ENCODE measurements around the gene DPYD.

DPYD gene

GRCh38 chr1:97417661-97418060, 503.2 kb downstream of the DPYD start:
- H3K4me3 ChIP-seq (ENCODE audit: low read depth, low read length): no peak overlapping the region
- no peak for TF ChIP-seq CTCF (IDR thresholded peaks at IDR 0.05; ENCODE audit: borderline replicate concordance, insufficient read depth, low read depth, low read length)

GRCh38 chr1:97414682-97415312, 506.0 kb downstream of the DPYD start:
- TF ChIP-seq CTCF (IDR thresholded peaks at IDR 0.05; ENCODE audit: borderline replicate concordance, insufficient read depth, low read depth, low read length): no peak

GRCh38 chr1:97412737-97413136, 508.1 kb downstream of the DPYD start:
- TF ChIP-seq CTCF (IDR thresholded peaks at IDR 0.05; ENCODE audit: borderline replicate concordance, insufficient read depth, low read depth, low read length): no peak

More at GRCh38 chr1:97414682-97415312, 506.0 kb downstream of the DPYD start:
- no peak overlapping the region for H3K4me3 ChIP-seq (ENCODE audit: low read depth, low read length)

GRCh38 chr1:97412166-97412565, 508.7 kb downstream of the DPYD start:
- no peak for TF ChIP-seq CTCF (IDR thresholded peaks at IDR 0.05; ENCODE audit: borderline replicate concordance, insufficient read depth, low read depth, low read length)
- H3K4me3 ChIP-seq (ENCODE audit: low read depth, low read length): no peak overlapping the region

More at GRCh38 chr1:97412737-97413136, 508.1 kb downstream of the DPYD start:
- H3K4me3 ChIP-seq (ENCODE audit: low read depth, low read length): no peak overlapping the region

- H3K4me3 ChIP-seq (ENCODE audit: low read depth, low read length): no peak overlapping the region
- no peak for TF ChIP-seq CTCF (IDR thresholded peaks at IDR 0.05; ENCODE audit: borderline replicate concordance, insufficient read depth, low read depth, low read length)
Measured at GRCh38 chr1:97396463-97396862, 524.4 kb downstream of the DPYD start.

- no peak for TF ChIP-seq CTCF (IDR thresholded peaks at IDR 0.05; ENCODE audit: borderline replicate concordance, insufficient read depth, low read depth, low read length)
- H3K4me3 ChIP-seq (ENCODE audit: low read depth, low read length): no peak overlapping the region
Measured at GRCh38 chr1:97392701-97393100, 528.1 kb downstream of the DPYD start.

GRCh38 chr1:97385536-97386277, 535.1 kb downstream of the DPYD start:
- no peak overlapping the region for H3K4me3 ChIP-seq (ENCODE audit: low read depth, low read length)

More at GRCh38 chr1:97385536-97386277, 535.1 kb downstream of the DPYD start:
- TF ChIP-seq CTCF (IDR thresholded peaks at IDR 0.05; ENCODE audit: borderline replicate concordance, insufficient read depth, low read depth, low read length): no peak
